HG03520 (cell line): ENCODE data around the gene FER.

ENCODE experiments used
- ATAC-seq: cut with Tn5 transposase; IDR thresholded peaks from one replicate; pipeline ENCODE4 v1.9.1; 2021; ENCODE audit warnings: mild to moderate bottlenecking, moderate library complexity; ENCODE audit not compliant: unreplicated experiment

FER gene

DNA sequence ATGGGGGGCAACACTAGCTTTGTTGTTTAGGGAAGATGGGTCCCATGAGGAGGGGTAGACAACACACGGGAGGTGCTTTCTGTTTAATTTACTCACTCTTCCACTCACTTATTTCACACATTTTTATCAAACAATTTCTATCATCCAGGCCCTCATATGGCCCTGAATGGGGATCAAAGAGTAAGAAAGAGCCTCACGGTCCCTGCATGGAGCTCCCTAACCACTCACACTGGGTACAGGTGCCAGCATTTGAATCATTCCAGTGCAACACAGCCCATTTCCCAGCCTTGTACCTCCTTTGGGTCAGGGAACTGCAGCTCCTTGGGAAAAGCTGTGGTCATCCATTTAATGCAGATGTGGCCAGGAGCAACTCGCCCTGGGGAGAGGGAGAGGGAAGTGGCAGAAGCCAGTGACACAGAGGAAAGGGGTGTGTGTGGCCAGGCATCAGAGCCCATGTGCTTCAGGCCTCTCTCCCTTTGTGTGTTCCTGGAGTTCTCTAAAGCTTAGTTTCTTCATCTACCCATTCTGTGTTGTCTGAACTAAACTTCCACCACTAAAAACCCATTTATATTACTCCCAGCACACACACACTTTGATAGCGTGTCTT, 476.7 kb downstream of the FER start:
- ATAC-seq, result no peak

DNA sequence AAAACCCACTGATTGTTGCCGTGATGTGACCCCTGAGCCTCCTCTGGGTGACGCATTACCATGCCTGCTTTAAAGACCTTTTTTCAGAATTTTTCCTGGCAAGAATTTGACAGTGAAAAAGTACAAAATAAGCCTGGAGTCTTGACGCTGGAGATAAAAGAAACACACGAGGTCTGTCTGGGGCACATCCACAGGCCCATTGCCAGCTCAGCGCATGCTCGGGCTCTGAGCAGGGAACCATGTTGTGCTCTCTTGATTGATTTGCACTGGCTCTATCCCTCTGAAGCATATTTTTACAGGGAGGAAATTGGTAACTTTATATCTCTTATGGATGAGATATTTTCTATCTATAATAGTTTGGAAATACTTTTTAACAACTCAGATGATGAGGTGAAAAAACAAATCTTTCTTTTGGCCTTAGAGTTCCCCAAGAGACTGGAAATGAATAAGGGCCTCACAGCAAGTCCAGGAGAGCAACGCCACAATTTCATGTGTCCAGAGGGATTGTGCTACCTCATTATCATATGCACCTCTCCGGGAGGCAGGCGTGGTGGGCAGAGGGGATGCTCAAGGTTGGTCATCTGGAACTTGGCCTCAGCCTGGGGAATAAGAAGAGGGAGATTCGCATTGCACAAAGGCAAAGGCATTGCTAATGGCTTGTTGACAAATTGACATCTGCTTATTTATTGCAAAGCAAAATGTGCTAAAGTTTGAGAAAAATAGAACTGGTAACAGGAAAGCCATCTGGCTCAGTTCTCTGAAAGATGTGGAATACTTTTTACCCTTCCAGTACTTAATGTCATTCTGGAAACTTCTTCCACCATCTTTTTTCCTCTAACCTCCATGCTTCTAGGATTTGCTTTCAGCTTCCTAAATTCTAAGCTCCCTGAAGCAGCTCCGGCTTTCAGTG, 478.3 kb downstream of the FER start:
- no peak for ATAC-seq

DNA sequence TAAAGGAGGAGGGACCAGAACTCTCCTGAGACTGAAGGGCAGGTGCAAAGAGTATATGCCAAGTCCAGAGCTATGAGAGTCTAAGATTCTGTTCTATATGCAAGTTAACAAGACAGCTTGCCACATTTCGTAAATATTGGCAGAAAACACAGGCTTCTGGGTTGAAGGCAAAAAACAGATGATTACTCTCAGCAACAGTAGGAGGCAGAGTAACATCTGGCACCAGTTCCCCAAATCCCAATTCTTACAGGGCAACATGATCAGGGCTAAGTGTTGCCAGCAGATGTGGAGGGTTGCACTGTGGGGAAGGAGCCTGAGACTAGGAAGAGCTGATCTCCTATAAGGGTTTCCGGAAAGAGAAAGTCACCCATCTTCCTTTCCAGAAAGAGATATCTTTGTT, 482.7 kb downstream of the FER start:
- no peak for ATAC-seq

DNA sequence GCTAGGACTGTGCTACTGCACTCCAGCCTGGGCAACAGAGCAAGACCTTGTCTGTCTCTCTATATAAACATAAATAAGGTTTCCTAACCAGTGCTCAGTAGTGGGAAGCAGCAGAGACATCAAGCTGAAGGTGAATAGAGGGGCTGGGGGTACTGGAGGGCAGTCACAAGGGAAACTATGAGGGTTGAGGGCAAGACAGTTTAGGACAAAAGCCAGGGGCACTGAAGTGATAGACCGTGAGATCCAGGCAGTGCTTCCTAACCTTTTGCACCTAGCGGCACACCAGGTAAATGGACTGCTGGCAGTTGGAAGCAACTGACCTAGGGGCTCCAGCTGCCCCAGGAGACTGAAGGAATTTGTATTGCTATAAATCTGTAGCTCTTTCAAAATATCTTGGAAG, 483.6 kb downstream of the FER start:
- ATAC-seq, result no peak

DNA sequence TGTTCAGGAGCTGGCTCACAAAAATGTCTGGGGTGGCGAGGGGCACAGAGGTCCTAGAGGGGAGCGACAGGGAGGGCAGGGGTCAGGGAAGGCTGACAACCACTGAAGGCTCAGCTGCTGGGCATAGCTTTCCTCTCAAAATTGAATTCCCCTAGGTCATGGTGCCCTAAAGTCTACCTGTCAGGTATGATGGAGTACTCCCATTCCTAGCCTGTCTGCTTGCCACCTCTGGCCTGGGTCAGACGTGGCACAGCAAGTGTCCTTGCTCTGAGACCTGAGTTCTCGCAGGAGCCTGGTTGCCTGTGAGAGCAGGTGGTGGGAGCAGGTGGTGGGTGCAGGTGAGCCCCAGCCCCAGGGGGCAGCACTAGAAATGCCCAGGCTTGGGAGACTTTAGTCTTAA, 486.7 kb downstream of the FER start:
- no peak for ATAC-seq

DNA sequence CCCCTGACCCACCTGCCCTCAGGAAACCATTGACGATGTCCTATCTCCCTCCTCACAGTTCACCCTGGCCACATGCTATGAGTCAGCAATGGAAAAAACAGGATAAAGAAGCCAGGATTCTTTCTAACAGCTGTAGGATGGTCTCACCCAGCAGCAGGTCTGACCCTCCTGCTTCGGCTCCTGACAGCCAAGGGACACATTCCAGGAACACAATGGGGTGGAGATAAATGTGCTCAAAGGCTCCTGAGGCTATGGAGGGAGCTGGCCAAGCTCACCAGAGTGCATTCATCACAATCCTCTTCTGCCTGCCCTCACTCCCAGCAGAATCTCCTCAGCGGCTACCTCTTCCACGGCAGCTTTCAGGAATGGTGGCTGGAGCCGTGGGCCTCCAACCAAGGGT, 491.8 kb downstream of the FER start:
- ATAC-seq, result no peak

DNA sequence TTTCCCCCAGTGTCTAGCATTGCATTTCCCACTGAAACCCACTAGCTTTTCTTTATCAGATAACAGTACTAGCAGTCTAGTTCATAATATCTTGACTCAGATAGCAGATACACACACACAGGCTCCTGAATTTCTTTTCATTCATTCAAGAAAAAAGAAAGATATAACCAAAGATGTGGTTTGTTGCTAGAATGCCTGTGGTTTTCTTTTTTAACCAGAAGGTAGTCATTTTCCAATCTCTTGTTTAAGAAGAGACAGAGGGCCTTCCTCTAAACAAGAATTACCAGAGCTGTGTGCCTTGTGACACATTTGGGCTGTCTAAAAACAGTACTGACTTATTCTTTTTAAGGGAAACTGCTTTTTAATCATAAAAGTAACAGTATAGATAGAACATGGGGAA, 494.8 kb downstream of the FER start:
- no peak for ATAC-seq

DNA sequence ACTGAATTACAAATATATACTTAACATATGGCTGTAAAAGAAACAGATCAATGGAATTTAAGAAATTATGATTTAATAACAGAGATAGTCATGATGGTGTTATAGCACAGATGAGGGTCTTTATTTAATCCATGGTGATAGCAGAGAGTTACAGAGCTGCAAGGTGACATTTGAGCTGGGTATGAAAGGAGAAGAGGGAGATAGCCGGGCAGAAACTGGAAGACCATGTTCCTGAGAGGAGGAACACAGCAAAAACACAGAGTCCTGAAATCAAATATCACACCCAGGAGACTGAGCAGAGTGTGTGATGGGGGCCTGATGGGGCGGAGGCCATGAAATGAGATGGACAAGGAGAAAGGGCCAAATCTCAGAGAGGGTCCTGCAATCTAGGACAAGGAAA, 498.7 kb downstream of the FER start:
- ATAC-seq, result no peak
